Hepatocyte (in vitro differentiated cells): ENCODE measurements around the gene AGGF1.

Experiments used
- CTCF ChIP-seq: fragments of 200-600 bp; sonication (generic); IDR thresholded peaks from 2 replicates; pipeline ENCODE4 v1.5.1; 2016; ENCODE audit warnings: antibody characterized with exemption, mild to moderate bottlenecking; ENCODE audit not compliant: poor library complexity
- EZH2phosphoT487 ChIP-seq: fragments of 200-600 bp; sonication (generic); IDR thresholded peaks from one replicate; pipeline ENCODE4 v1.6.1; 2018; ENCODE audit warnings: antibody characterized with exemption, mild to moderate bottlenecking, low read depth, moderate library complexity; ENCODE audit not compliant: unreplicated experiment, severe bottlenecking

DNA sequence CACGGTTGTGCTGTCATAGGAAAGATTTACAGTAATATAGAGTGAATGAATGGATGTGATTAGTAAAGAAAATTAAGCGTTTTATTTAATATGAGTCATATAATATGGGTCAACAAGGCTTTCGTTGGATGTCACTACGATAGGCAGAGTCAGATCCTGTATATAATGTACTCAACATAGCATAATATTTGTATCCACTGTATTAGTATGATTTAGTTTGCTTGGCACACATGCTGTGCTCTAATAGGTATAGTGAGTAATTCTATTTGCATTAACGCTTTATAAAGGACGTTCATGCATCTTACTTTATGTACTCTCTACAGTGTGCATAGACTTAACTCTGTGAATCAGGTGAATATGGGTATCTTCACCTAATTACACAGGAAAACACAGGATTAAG, 35.9 kb upstream of the AGGF1 start:
- TF ChIP-seq CTCF (no peak), EZH2phosphoT487 (no peak)
